ENCODE measurements around the gene SPATA24. TPM values are rescaled to one million over a fixed set of nuclear protein-coding genes. Genes with fewer than 3 reads are reported as not detected.
A peak's percentile ranks its signal among the peaks of the same experiment; 100 is the strongest.

The SPATA24 gene
- polyA plus RNA-seq, 3 donors: 1.6 to 3.5 (median 3.2) TPM

- Histone ChIP-seq H3K9me3 (replicated peaks in 1 of 2; ENCODE audit: control insufficient read depth in 1 of 2, insufficient read depth in 1 of 2, low read length in 2 of 2) (peaks cover 0 to 5% of the 10 kb centered on the region in 2 donors), H4K20me1 (ENCODE audit: insufficient read depth, low read length) (no peaks in the 10 kb centered on the region), H3K36me3 (replicated peaks in 1 of 2; ENCODE audit: control insufficient read depth in 1 of 2, insufficient read depth in 2 of 2, low read length in 2 of 2) (no peaks in the 10 kb centered on the region), H3K4me1 (ENCODE audit: control insufficient read depth in 1 of 2, insufficient read depth in 2 of 2, low read length in 2 of 2) (peaks cover 28 to 40% of the 10 kb centered on the region in 2 donors), H3K79me2 (ENCODE audit: insufficient read depth, low read length) (no peaks in the 10 kb centered on the region), H2AFZ (ENCODE audit: insufficient read depth, low read depth, low read length, poor library complexity, severe bottlenecking) (peak overlapping the region; percentile 96), H3K27me3 (ENCODE audit: control insufficient read depth in 2 of 2, insufficient read depth in 2 of 2, low read length in 2 of 2) (peaks cover 12 to 41% of the 10 kb centered on the region in 2 donors), H3K9ac (ENCODE audit: insufficient read depth, low read length, poor library complexity, severe bottlenecking) (peak overlapping the region; percentile 42), H3K4me2 (replicated peaks; ENCODE audit: extremely low read depth, low read length, poor library complexity, severe bottlenecking) (peak overlapping the region; percentile 89), H3K4me3 (replicated peaks in 1 of 3; ENCODE audit: low read depth in 2 of 3, low read length in 3 of 3) (peak overlapping the region; percentile 35 to 82 (median 54)), H3K27ac (ENCODE audit: low read depth in 1 of 2, low read length in 2 of 2) (no peak overlapping the region)
- H3K36me3 Mint-ChIP-seq: peaks cover 5% of the 10 kb centered on the region in 2 donors
- H3K9me3 Mint-ChIP-seq: peaks cover 0 to 9% (median 5%) of the 10 kb centered on the region in 7 donors
- intact Hi-C loops (cut with micrococcal nuclease): no loop called here
- H3K4me3 Mint-ChIP-seq: peak overlapping the region; percentile 89 to 94
- under 1% methylated on average over 72 of the region's 77 CpGs for WGBS (ENCODE audit: insufficient coverage)
- H3K27ac Mint-ChIP-seq: peak overlapping the region in 2 of 7 donors; percentile 48 to 61
- H3K27me3 Mint-ChIP-seq (ENCODE audit: low read depth in 3 of 3): peaks cover 48 to 68% (median 52%) of the 10 kb centered on the region in 3 donors
- peak; percentile 61 to 69 (median 68) for DNase-seq
- peaks cover 47% of the 10 kb centered on the region for H3K4me1 Mint-ChIP-seq
- TF ChIP-seq CTCF (IDR thresholded peaks at IDR 0.05): peak; percentile 91
These were observed 11.0 kb downstream of the SPATA24 start for GRCh38 chr5:139392678-139393496.

- Histone ChIP-seq H2AFZ (ENCODE audit: insufficient read depth, low read depth, low read length, poor library complexity, severe bottlenecking) (peak overlapping the region; percentile 96), H3K4me2 (replicated peaks; ENCODE audit: extremely low read depth, low read length, poor library complexity, severe bottlenecking) (peak overlapping the region; percentile 89), H3K36me3 (replicated peaks in 1 of 2; ENCODE audit: control insufficient read depth in 1 of 2, insufficient read depth in 2 of 2, low read length in 2 of 2) (no peaks in the 10 kb centered on the region), H3K27ac (ENCODE audit: low read depth in 1 of 2, low read length in 2 of 2) (no peak overlapping the region), H3K9me3 (replicated peaks in 1 of 2; ENCODE audit: control insufficient read depth in 1 of 2, insufficient read depth in 1 of 2, low read length in 2 of 2) (peaks cover 0 to 5% of the 10 kb centered on the region in 2 donors), H3K4me1 (ENCODE audit: control insufficient read depth in 1 of 2, insufficient read depth in 2 of 2, low read length in 2 of 2) (peaks cover 28 to 40% of the 10 kb centered on the region in 2 donors), H3K9ac (ENCODE audit: insufficient read depth, low read length, poor library complexity, severe bottlenecking) (peak overlapping the region; percentile 42), H3K79me2 (ENCODE audit: insufficient read depth, low read length) (no peaks in the 10 kb centered on the region), H3K4me3 (replicated peaks in 1 of 3; ENCODE audit: low read depth in 2 of 3, low read length in 3 of 3) (peak overlapping the region in 1 of 3 experiments; percentile 82), H4K20me1 (ENCODE audit: insufficient read depth, low read length) (no peaks in the 10 kb centered on the region), H3K27me3 (ENCODE audit: control insufficient read depth in 2 of 2, insufficient read depth in 2 of 2, low read length in 2 of 2) (peaks cover 12 to 41% of the 10 kb centered on the region in 2 donors)
- 2% methylated on average over 31 of the region's 36 CpGs for WGBS (ENCODE audit: insufficient coverage)
- Mint-ChIP-seq H3K27me3 (ENCODE audit: low read depth in 3 of 3) (peaks cover 48 to 68% (median 56%) of the 10 kb centered on the region in 3 donors), H3K27ac (no peak overlapping the region), H3K4me1 (peaks cover 41% of the 10 kb centered on the region), H3K9me3 (peaks cover 0 to 9% (median 5%) of the 10 kb centered on the region in 7 donors), H3K4me3 (peak overlapping the region; percentile 89 to 94), H3K36me3 (peaks cover 5% of the 10 kb centered on the region in 2 donors)
- no peak for DNase-seq
- no peak for TF ChIP-seq CTCF (IDR thresholded peaks at IDR 0.05)
- intact Hi-C loops (cut with micrococcal nuclease): no loop called here
These were observed 11.6 kb downstream of the SPATA24 start for GRCh38 chr5:139392324-139392677.

Measured in CD14-positive monocyte (primary cell).